ENCODE data around the gene CHMP2A.

Gene CHMP2A

GRCh38 chr19:58554494-58555368 lies at the start of gene CHMP2A:
Gene CHMP2A (minus strand): TSS chr19:58555105. CDS start chr19:58554212, 893 bp downstream.
- no peaks in the 10 kb centered on the region for H3K27me3 ChIP-seq (ENCODE audit: insufficient read depth, low read length)
- peaks cover 28% of the 10 kb centered on the region for H3K79me2 ChIP-seq (ENCODE audit: control insufficient read depth, insufficient read depth, low read length, unreplicated experiment)
- peak within 1 kb of the TSS; percentile 70 for H2AFZ ChIP-seq (ENCODE audit: low read length, unreplicated experiment)
- peaks cover 9% of the 10 kb centered on the region for H3K36me3 ChIP-seq (ENCODE audit: insufficient read depth, low read length)
- H3K4me3 ChIP-seq (ENCODE audit: low read depth, low read length): peak within 1 kb of the TSS; percentile 82
- peaks cover 19% of the 10 kb centered on the region for H3K4me1 ChIP-seq (ENCODE audit: control insufficient read depth, insufficient read depth, low read length, unreplicated experiment)
- peak within 1 kb of the TSS; percentile 89 for H3K27ac ChIP-seq (ENCODE audit: low read depth, low read length)

GRCh38 chr19:58586133-58586765 lies 31.3 kb upstream of the CHMP2A start:
- no peak overlapping the region for H2AFZ ChIP-seq (ENCODE audit: low read length, unreplicated experiment)
- H3K36me3 ChIP-seq (ENCODE audit: insufficient read depth, low read length): no peaks in the 10 kb centered on the region
- no peaks in the 10 kb centered on the region for H3K4me1 ChIP-seq (ENCODE audit: control insufficient read depth, insufficient read depth, low read length, unreplicated experiment)
- no peak overlapping the region for H3K4me3 ChIP-seq (ENCODE audit: low read depth, low read length)
- no peaks in the 10 kb centered on the region for H3K27me3 ChIP-seq (ENCODE audit: insufficient read depth, low read length)
- H3K79me2 ChIP-seq (ENCODE audit: control insufficient read depth, insufficient read depth, low read length, unreplicated experiment): no peaks in the 10 kb centered on the region
- no peak overlapping the region for H3K27ac ChIP-seq (ENCODE audit: low read depth, low read length)

- Histone ChIP-seq H3K79me2 (ENCODE audit: control insufficient read depth, insufficient read depth, low read length, unreplicated experiment) (no peaks in the 10 kb centered on the region), H3K27ac (ENCODE audit: low read depth, low read length) (no peak overlapping the region), H2AFZ (ENCODE audit: low read length, unreplicated experiment) (no peak overlapping the region), H3K4me1 (ENCODE audit: control insufficient read depth, insufficient read depth, low read length, unreplicated experiment) (no peaks in the 10 kb centered on the region), H3K27me3 (ENCODE audit: insufficient read depth, low read length) (no peaks in the 10 kb centered on the region), H3K36me3 (ENCODE audit: insufficient read depth, low read length) (no peaks in the 10 kb centered on the region), H3K4me3 (ENCODE audit: low read depth, low read length) (no peak overlapping the region)
Observed at GRCh38 chr19:58585442-58586132, 30.7 kb upstream of the CHMP2A start.

- H3K36me3 ChIP-seq (ENCODE audit: insufficient read depth, low read length): no peaks in the 10 kb centered on the region
- no peak overlapping the region for H3K27ac ChIP-seq (ENCODE audit: low read depth, low read length)
- H3K4me1 ChIP-seq (ENCODE audit: control insufficient read depth, insufficient read depth, low read length, unreplicated experiment): no peaks in the 10 kb centered on the region
- H3K27me3 ChIP-seq (ENCODE audit: insufficient read depth, low read length): no peaks in the 10 kb centered on the region
- no peaks in the 10 kb centered on the region for H3K79me2 ChIP-seq (ENCODE audit: control insufficient read depth, insufficient read depth, low read length, unreplicated experiment)
- H3K4me3 ChIP-seq (ENCODE audit: low read depth, low read length): no peak overlapping the region
- no peak overlapping the region for H2AFZ ChIP-seq (ENCODE audit: low read length, unreplicated experiment)
Observed at GRCh38 chr19:58584498-58585441, 29.9 kb upstream of the CHMP2A start.

- Histone ChIP-seq H3K4me1 (ENCODE audit: control insufficient read depth, insufficient read depth, low read length, unreplicated experiment) (no peaks in the 10 kb centered on the region), H3K36me3 (ENCODE audit: insufficient read depth, low read length) (no peaks in the 10 kb centered on the region), H3K27me3 (ENCODE audit: insufficient read depth, low read length) (no peaks in the 10 kb centered on the region), H3K79me2 (ENCODE audit: control insufficient read depth, insufficient read depth, low read length, unreplicated experiment) (peaks cover under 1% of the 10 kb centered on the region), H3K4me3 (ENCODE audit: low read depth, low read length) (no peak overlapping the region), H2AFZ (ENCODE audit: low read length, unreplicated experiment) (no peak overlapping the region), H3K27ac (ENCODE audit: low read depth, low read length) (no peak overlapping the region)
Observed at GRCh38 chr19:58582985-58583384, 28.1 kb upstream of the CHMP2A start.

GRCh38 chr19:58581227-58582141 lies 26.6 kb upstream of the CHMP2A start:
- no peaks in the 10 kb centered on the region for H3K36me3 ChIP-seq (ENCODE audit: insufficient read depth, low read length)
- H3K27ac ChIP-seq (ENCODE audit: low read depth, low read length): no peak overlapping the region
- no peaks in the 10 kb centered on the region for H3K4me1 ChIP-seq (ENCODE audit: control insufficient read depth, insufficient read depth, low read length, unreplicated experiment)
- no peak overlapping the region for H3K4me3 ChIP-seq (ENCODE audit: low read depth, low read length)
- H3K79me2 ChIP-seq (ENCODE audit: control insufficient read depth, insufficient read depth, low read length, unreplicated experiment): peaks cover 3% of the 10 kb centered on the region
- H3K27me3 ChIP-seq (ENCODE audit: insufficient read depth, low read length): no peaks in the 10 kb centered on the region
- no peak overlapping the region for H2AFZ ChIP-seq (ENCODE audit: low read length, unreplicated experiment)

- Histone ChIP-seq H2AFZ (ENCODE audit: low read length, unreplicated experiment) (no peak overlapping the region), H3K27me3 (ENCODE audit: insufficient read depth, low read length) (no peaks in the 10 kb centered on the region), H3K36me3 (ENCODE audit: insufficient read depth, low read length) (no peaks in the 10 kb centered on the region), H3K4me3 (ENCODE audit: low read depth, low read length) (no peak overlapping the region), H3K79me2 (ENCODE audit: control insufficient read depth, insufficient read depth, low read length, unreplicated experiment) (peaks cover 3% of the 10 kb centered on the region), H3K27ac (ENCODE audit: low read depth, low read length) (no peak overlapping the region), H3K4me1 (ENCODE audit: control insufficient read depth, insufficient read depth, low read length, unreplicated experiment) (no peaks in the 10 kb centered on the region)
Observed at GRCh38 chr19:58579473-58580142, 24.7 kb upstream of the CHMP2A start.

- no peaks in the 10 kb centered on the region for H3K36me3 ChIP-seq (ENCODE audit: insufficient read depth, low read length)
- no peak overlapping the region for H2AFZ ChIP-seq (ENCODE audit: low read length, unreplicated experiment)
- no peak overlapping the region for H3K27ac ChIP-seq (ENCODE audit: low read depth, low read length)
- H3K79me2 ChIP-seq (ENCODE audit: control insufficient read depth, insufficient read depth, low read length, unreplicated experiment): peaks cover 3% of the 10 kb centered on the region
- peaks cover 5% of the 10 kb centered on the region for H3K4me1 ChIP-seq (ENCODE audit: control insufficient read depth, insufficient read depth, low read length, unreplicated experiment)
- no peaks in the 10 kb centered on the region for H3K27me3 ChIP-seq (ENCODE audit: insufficient read depth, low read length)
- H3K4me3 ChIP-seq (ENCODE audit: low read depth, low read length): no peak overlapping the region
Observed at GRCh38 chr19:58578012-58578925, 23.4 kb upstream of the CHMP2A start.
